Endothelial cell of umbilical vein (primary cell): ENCODE data around the gene TPH1. TPM values are rescaled to one million over a fixed set of nuclear protein-coding genes. Genes with fewer than 3 reads are reported as not detected.

Experiments
- BruUV-seq: library from RNA; stranded (reverse); fragments of 400-500 nt; replicated peaks from 2 replicates; lab custom pipeline; 2021; lab: Mats Ljungman, UMichigan
- CTCF ChIA-PET: fragments of 300-600, 350-600 bp; sonication (Branson Sonifier 250); formaldehyde crosslinking; loops from one replicate; lab custom pipeline; 2021; ENCODE audit warnings: antibody characterized with exemption, inconsistent platforms; lab: Charles Lee
- POLR2A ChIA-PET: fragments of 300-600, 350-600 bp; sonication (Branson Sonifier 250); formaldehyde crosslinking; loops from one replicate; lab custom pipeline; 2021; ENCODE audit warnings: antibody characterized with exemption, inconsistent platforms; lab: Charles Lee
- DNase-seq: peaks from one replicate; pipeline ENCODE4 v3.0.0-alpha.2; 2011; ENCODE audit warnings: low read depth, low spot score
- FAIRE-seq: peaks from 2 replicates; lab custom pipeline; 2011; peaks lifted over from hg19 to GRCh38; lab: Jason Lieb, UNC
- H2AFZ ChIP-seq: 2 replicates; pipeline ENCODE4 v1.6.0; 2012; ENCODE audit warnings: low read depth, low read length, control low read depth, inconsistent platforms
- H3K27ac ChIP-seq: 2 replicates; pipeline ENCODE4 v1.5.1; 2011; ENCODE audit warnings: low read depth, mild to moderate bottlenecking, control low read depth, low read length, moderate library complexity; ENCODE audit not compliant: insufficient read depth
- H3K27me3 ChIP-seq, 2 experiments: 2 replicates each; pipeline versions ENCODE4 v1.6.0 to v1.6.1; 2011; ENCODE audit warnings: low read length in 2 of 2, mixed read lengths in 1 of 2; ENCODE audit not compliant: control insufficient read depth in 2 of 2, insufficient read depth in 2 of 2
- H3K36me3 ChIP-seq, 2 experiments: 2 replicates in 1 of 2; 3 replicates in 1 of 2; pipeline ENCODE4 v1.5.1; 2011; ENCODE audit warnings: low read length in 2 of 2, mild to moderate bottlenecking in 1 of 2, moderate library complexity in 1 of 2; ENCODE audit not compliant: control insufficient read depth in 2 of 2, insufficient read depth in 2 of 2; ENCODE audit errors: extremely low read depth in 1 of 2
- H3K4me1 ChIP-seq: 3 replicates; pipeline ENCODE4 v1.5.1; 2011; ENCODE audit warnings: mild to moderate bottlenecking, low read length; ENCODE audit not compliant: control insufficient read depth, insufficient read depth; ENCODE audit errors: extremely low read depth
- H3K4me2 ChIP-seq: 2 replicates; pipeline ENCODE4 v1.6.1; 2011; ENCODE audit warnings: low read length, control low read depth, mixed read lengths; ENCODE audit not compliant: insufficient read depth
- H3K4me3 ChIP-seq, 3 experiments: fragments of 200-600 bp in 1 of 3; sonication (generic), shearing (Covaris generic) in 1 of 3; replicated peaks in 1 of 3; 2 replicates each; pipeline ENCODE4 v1.5.1; 2011 to 2016; ENCODE audit warnings: control low read depth in 3 of 3, low read length in 3 of 3, mild to moderate bottlenecking in 2 of 3, inconsistent platforms in 1 of 3, low read depth in 1 of 3, moderate library complexity in 1 of 3; ENCODE audit not compliant: insufficient read depth in 1 of 3
- H3K79me2 ChIP-seq: 2 replicates; pipeline ENCODE4 v1.6.0; 2012; ENCODE audit warnings: low read length, inconsistent platforms; ENCODE audit not compliant: control insufficient read depth, insufficient read depth
- H3K9ac ChIP-seq: replicated peaks from 2 replicates; pipeline ENCODE3; 2011; ENCODE audit warnings: low read length, control low read depth; ENCODE audit not compliant: insufficient read depth; ENCODE audit errors: extremely low read depth
- H3K9me1 ChIP-seq: replicated peaks from 3 replicates; pipeline ENCODE4 v1.6.0; 2011; ENCODE audit warnings: mild to moderate bottlenecking, low read length; ENCODE audit not compliant: control insufficient read depth, insufficient read depth; ENCODE audit errors: extremely low read depth
- H3K9me3 ChIP-seq: replicated peaks from 2 replicates; pipeline ENCODE4 v1.5.1; 2012; ENCODE audit warnings: low read length, inconsistent platforms; ENCODE audit not compliant: control insufficient read depth, insufficient read depth
- H4K20me1 ChIP-seq: replicated peaks from 2 replicates; pipeline ENCODE3; 2011; ENCODE audit warnings: mild to moderate bottlenecking, low read length; ENCODE audit not compliant: control insufficient read depth, insufficient read depth; ENCODE audit errors: extremely low read depth
- CTCF ChIP-seq, 2 donors: IDR thresholded peaks; 1 replicate in 1 of 2; 2 replicates in 1 of 2; pipeline ENCODE4 v1.5.1; 2011; ENCODE audit warnings: low read length in 2 of 2, mild to moderate bottlenecking in 2 of 2, moderate library complexity in 2 of 2, control low read depth in 1 of 2, inconsistent platforms in 1 of 2, low read depth in 1 of 2; ENCODE audit not compliant: insufficient read depth in 1 of 2; ENCODE audit errors: extremely low read depth in 1 of 2
- EZH2 ChIP-seq: IDR thresholded peaks from 2 replicates; pipeline ENCODE4 v1.6.1; 2012; ENCODE audit warnings: borderline replicate concordance, low read depth, mild to moderate bottlenecking, moderate library complexity, low read length, inconsistent platforms; ENCODE audit not compliant: severe bottlenecking
- GATA2 ChIP-seq: IDR thresholded peaks from 2 replicates; pipeline ENCODE4 v1.7.0; 2011; ENCODE audit warnings: low read depth, mild to moderate bottlenecking, moderate library complexity, mixed read lengths, low read length; ENCODE audit not compliant: insufficient read length, insufficient read depth
- JUN ChIP-seq: IDR thresholded peaks from 2 replicates; pipeline ENCODE4 v1.6.1; 2011; ENCODE audit warnings: borderline replicate concordance, low read depth; ENCODE audit not compliant: insufficient read length, insufficient read depth
- MYC ChIP-seq: IDR thresholded peaks from one replicate; pipeline ENCODE4 v1.6.1; 2011; ENCODE audit warnings: mild to moderate bottlenecking, low read depth, low read length
- POLR2A ChIP-seq: IDR thresholded peaks from 2 replicates; pipeline ENCODE4 v1.6.1; 2012; ENCODE audit warnings: low read depth, mild to moderate bottlenecking, control low read depth, low read length
- POLR2AphosphoS5 ChIP-seq: IDR thresholded peaks from 2 replicates; pipeline ENCODE4 v1.6.1; 2012; ENCODE audit warnings: low read depth, mild to moderate bottlenecking, control low read depth, low read length, moderate library complexity; ENCODE audit not compliant: insufficient read depth
- dilution Hi-C: fragments of 300-500 bp; cut with MboI; formaldehyde crosslinking; loops from one replicate; pipeline ENCODE4 v1.15.0; 2019; ENCODE audit warnings: low sequenced_read_pairs; ENCODE audit not compliant: extremely low pct_ligation_motif_present
- intact Hi-C: fragments of 100-400 bp; cut with micrococcal nuclease; formaldehyde crosslinking; loops from one replicate; pipeline ENCODE4 v1.10.0; 2022
- polyA plus RNA-seq, 4 experiments: library from polyadenylated mRNA; depleted of rRNA in 3 of 4; stranded (reverse) in 3 of 4; unstranded in 1 of 4; fragments of >200 nt; gene quantifications; 2 replicates each; pipeline versions ENCODE4 v1.2.1 to v1.2.3, GENCODE V29; 2011 to 2012; ENCODE audit warnings: missing spikeins in 1 of 4
- total RNA-seq: library from RNA; stranded (reverse); gene quantifications from 2 replicates; pipeline ENCODE4 v1.2.3, GENCODE V29; 2021
- TF ChIP-seq, protein P1 (sequence below): IDR thresholded peaks from 2 replicates; pipeline ENCODE4 v1.6.1; 2011; ENCODE audit not compliant: insufficient read depth, insufficient read length

Gene TPH1
- total and polyA plus RNA-seq, 2 donors (not counting 3 experiments of a cell fraction or from before 2014, with no cell fraction given), result 0.07 TPM

- Histone ChIP-seq H3K79me2 (no peaks in the 10 kb centered on the region), H3K4me3 (no peak overlapping the region), H4K20me1 (no peaks in the 10 kb centered on the region), H3K9ac (no peak overlapping the region), H3K4me1 (peaks cover 9% of the 10 kb centered on the region), H2AFZ (no peak overlapping the region), H3K4me2 (no peak overlapping the region), H3K9me1 (no peaks in the 10 kb centered on the region), H3K27ac (no peak overlapping the region), H3K27me3 (peaks cover 4 to 6% of the 10 kb centered on the region in 2 experiments), H3K9me3 (no peaks in the 10 kb centered on the region), H3K36me3 (no peaks in the 10 kb centered on the region)
- ChIA-PET POLR2A (no interaction called here), CTCF (interaction anchor here (1.2 to 2.4 kb wide), 7 partner anchors 20 to 279 kb away, joined by 3 to 10 read pairs (median 4); partner anchors contain the start of gene SAAL1)
- intact Hi-C loops (loop anchor here (5.0 kb wide), 1 partner anchor 312 kb away; the partner anchor contains the start of genes GTF2H1 and HPS5), dilution Hi-C loops (no loop called here)
- no peak for DNase-seq
- no peak for FAIRE-seq
- peak in 1 of 2 donors; percentile 3 for TF ChIP-seq CTCF (IDR thresholded peaks at IDR 0.05; ENCODE audit: extremely low read depth in 1 of 2, insufficient read depth in 1 of 2, low read depth in 1 of 2, low read length in 2 of 2)
- TF ChIP-seq JUN, result no peak
- no TSS peak for BruUV-seq
These were observed 35.9 kb downstream of the TPH1 start for GRCh38 chr11:18010121-18010670.

DNA sequence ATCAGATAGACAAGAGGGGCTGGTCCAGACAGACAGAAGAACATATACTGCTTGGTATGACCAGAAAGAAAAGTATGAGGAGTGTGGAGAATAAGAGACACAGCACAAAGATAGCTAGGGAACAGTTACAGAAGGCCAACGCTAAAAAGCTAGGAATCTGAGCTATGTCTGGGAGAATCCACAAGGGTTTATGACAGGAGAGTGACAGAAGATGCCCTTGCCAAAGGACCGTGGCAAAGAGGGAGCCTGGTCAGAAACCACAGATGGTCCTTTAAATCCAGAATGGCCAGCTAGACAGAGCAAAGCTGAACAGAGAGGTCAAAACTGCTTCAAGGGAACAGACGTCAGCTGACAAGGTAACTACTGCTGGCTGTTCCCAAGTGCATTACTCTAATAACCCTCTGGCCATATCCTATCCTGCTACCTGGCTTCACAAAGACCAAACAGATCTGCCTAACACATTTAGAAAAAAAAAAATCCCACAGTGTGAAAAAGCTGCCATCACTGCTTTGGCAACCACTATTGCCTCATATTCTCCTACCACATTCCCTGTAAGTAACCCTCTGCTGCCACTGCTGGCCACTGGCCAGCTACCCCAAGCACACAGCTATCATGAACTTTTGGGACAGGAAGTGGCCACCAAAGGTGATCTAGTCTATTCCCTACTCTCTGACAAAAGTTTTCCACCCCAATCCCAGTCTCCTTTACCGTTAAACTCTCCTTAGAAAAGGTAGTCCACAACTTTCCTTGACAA is 40.5 kb downstream of the TPH1 start:
- no peaks in the 10 kb centered on the region for H3K9me3 ChIP-seq
- intact Hi-C loops (no loop called here), dilution Hi-C loops (no loop called here)
- CTCF ChIA-PET, result interaction anchor here (1.2 kb wide), 1 partner anchor 13 kb away, joined by 3 read pairs; no protein-coding TSS in a partner anchor
- POLR2A ChIA-PET, result no interaction called here
- TF ChIP-seq, protein P1, sequence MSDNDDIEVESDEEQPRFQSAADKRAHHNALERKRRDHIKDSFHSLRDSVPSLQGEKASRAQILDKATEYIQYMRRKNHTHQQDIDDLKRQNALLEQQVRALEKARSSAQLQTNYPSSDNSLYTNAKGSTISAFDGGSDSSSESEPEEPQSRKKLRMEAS, result no peak
- TF ChIP-seq EZH2 (no peak), GATA2 (no peak), MYC (no peak), CTCF (IDR thresholded peaks at IDR 0.05; ENCODE audit: extremely low read depth in 1 of 2, insufficient read depth in 1 of 2, low read depth in 1 of 2, low read length in 2 of 2) (no peak), POLR2AphosphoS5 (no peak), POLR2A (no peak)
- no peak for FAIRE-seq
- H3K9ac ChIP-seq, result no peak overlapping the region
- H3K4me3 ChIP-seq, result no peak overlapping the region
- DNase-seq, result no peak
- no peaks in the 10 kb centered on the region for H3K36me3 ChIP-seq
- no peaks in the 10 kb centered on the region for H3K4me1 ChIP-seq
- H3K27me3 ChIP-seq, result no peaks in the 10 kb centered on the region
- H3K27ac ChIP-seq, result no peak overlapping the region
- BruUV-seq, result no TSS peak
- no peaks in the 10 kb centered on the region for H3K9me1 ChIP-seq
- H2AFZ ChIP-seq, result no peak overlapping the region
- no peaks in the 10 kb centered on the region for H4K20me1 ChIP-seq
- H3K79me2 ChIP-seq, result no peaks in the 10 kb centered on the region
- no peak overlapping the region for H3K4me2 ChIP-seq
